DND-41 (cell line): ENCODE data around the gene IFT80.

Source experiments
- EZH2 ChIP-seq: IDR thresholded peaks from 3 replicates; pipeline ENCODE4 v1.6.1; 2012; ENCODE audit warnings: borderline replicate concordance, low read depth, mild to moderate bottlenecking, moderate library complexity, low read length, inconsistent platforms; ENCODE audit not compliant: severe bottlenecking
- TF ChIP-seq, protein P1 (sequence below): IDR thresholded peaks from 2 replicates; pipeline ENCODE4 v1.5.1; 2012; ENCODE audit warnings: borderline replicate concordance, low read length, moderate library complexity, mild to moderate bottlenecking; ENCODE audit not compliant: poor library complexity, severe bottlenecking; ENCODE audit errors: extremely low read depth

DNA sequence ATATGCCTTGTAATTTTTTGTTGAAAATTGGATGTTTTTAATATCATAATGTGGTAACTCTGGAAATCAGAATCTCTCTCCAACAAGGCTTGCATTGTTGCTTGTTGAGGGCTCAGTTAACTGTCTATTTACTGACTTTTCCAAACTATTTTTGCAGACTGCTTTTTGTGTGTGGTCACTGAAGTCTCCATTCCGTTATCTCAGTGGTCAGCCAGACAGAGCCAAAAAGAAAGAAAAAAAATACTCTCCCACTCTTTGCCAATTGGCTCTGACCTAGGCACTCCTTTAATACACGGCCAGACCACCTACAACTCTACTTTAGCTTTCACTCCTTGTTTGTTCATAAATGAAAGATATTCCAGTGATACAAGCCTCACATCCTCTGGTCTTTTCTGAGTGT, 52.5 kb downstream of the IFT80 start:
- TF ChIP-seq EZH2, result no peak
- TF ChIP-seq, protein P1, sequence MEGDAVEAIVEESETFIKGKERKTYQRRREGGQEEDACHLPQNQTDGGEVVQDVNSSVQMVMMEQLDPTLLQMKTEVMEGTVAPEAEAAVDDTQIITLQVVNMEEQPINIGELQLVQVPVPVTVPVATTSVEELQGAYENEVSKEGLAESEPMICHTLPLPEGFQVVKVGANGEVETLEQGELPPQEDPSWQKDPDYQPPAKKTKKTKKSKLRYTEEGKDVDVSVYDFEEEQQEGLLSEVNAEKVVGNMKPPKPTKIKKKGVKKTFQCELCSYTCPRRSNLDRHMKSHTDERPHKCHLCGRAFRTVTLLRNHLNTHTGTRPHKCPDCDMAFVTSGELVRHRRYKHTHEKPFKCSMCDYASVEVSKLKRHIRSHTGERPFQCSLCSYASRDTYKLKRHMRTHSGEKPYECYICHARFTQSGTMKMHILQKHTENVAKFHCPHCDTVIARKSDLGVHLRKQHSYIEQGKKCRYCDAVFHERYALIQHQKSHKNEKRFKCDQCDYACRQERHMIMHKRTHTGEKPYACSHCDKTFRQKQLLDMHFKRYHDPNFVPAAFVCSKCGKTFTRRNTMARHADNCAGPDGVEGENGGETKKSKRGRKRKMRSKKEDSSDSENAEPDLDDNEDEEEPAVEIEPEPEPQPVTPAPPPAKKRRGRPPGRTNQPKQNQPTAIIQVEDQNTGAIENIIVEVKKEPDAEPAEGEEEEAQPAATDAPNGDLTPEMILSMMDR, result no peak
